Stomach smooth muscle (tissue), 2 donors: Measurements from ENCODE around the gene B4GALT1.
"Not testable (repeated sequence)": the region's sequence is repeated elsewhere in the genome, so short reads cannot be mapped to it uniquely, and the experiment has no call there.

Source experiments
- H3K27ac ChIP-seq: one replicate; pipeline ENCODE4 v1.7.0; 2013; ENCODE audit warnings: mild to moderate bottlenecking, low read length, inconsistent platforms
- H3K27me3 ChIP-seq, 2 donors: one replicate each; pipeline ENCODE4 v1.7.0; 2013; ENCODE audit warnings: low read length in 2 of 2; ENCODE audit not compliant: insufficient read depth in 2 of 2, control insufficient read depth in 1 of 2
- H3K36me3 ChIP-seq, 2 donors: one replicate each; pipeline ENCODE4 v1.7.0; 2013; ENCODE audit warnings: low read length in 2 of 2; ENCODE audit not compliant: control insufficient read depth in 2 of 2, insufficient read depth in 2 of 2
- H3K4me1 ChIP-seq: one replicate; pipeline ENCODE4 v1.7.0; 2013; ENCODE audit warnings: low read length; ENCODE audit not compliant: control insufficient read depth, insufficient read depth
- H3K4me3 ChIP-seq, 2 donors: one replicate each; pipeline ENCODE4 v1.7.0; 2013; ENCODE audit warnings: low read length in 2 of 2
- H3K9ac ChIP-seq, 2 donors: one replicate each; pipeline ENCODE4 v1.7.0; 2013; ENCODE audit warnings: low read length in 2 of 2, mild to moderate bottlenecking in 1 of 2
- H3K9me3 ChIP-seq, 2 donors: one replicate each; pipeline ENCODE4 v1.7.0; 2013; ENCODE audit warnings: low read length in 2 of 2; ENCODE audit not compliant: control insufficient read depth in 2 of 2
- donor health status: healthy.
- donor health status: Pancreatic carcinoma.

Gene B4GALT1

DNA sequence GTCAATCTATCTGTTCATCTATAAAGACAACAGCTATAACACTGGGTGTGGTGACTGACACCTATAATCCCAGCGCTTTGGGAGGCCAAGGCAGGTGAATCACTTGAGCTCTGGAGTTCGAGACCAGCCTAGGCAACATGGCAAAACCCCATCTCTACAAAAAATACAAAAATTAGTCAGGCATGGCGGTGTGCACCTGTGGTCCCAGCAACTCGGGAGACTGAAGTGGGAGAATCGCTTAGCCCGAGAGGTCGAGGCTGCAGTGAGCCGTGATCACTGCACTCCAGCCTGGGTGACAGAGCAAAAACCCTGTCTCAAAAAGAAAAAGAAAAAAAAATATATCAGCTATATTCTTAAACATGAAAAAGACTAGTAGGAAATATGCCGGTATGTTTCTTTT is 6.7 kb downstream of the B4GALT1 start:
- peaks cover 72% of the 10 kb centered on the region for H3K4me1 ChIP-seq
- H3K9me3 ChIP-seq, H3K27ac ChIP-seq, H3K4me3 ChIP-seq, H3K9ac ChIP-seq, H3K36me3 ChIP-seq, H3K27me3 ChIP-seq: not testable (repeated sequence)

GRCh38 chr9:33159777-33160127 is 7.4 kb downstream of the B4GALT1 start:
- H3K4me1 ChIP-seq: peaks cover 67% of the 10 kb centered on the region

DNA sequence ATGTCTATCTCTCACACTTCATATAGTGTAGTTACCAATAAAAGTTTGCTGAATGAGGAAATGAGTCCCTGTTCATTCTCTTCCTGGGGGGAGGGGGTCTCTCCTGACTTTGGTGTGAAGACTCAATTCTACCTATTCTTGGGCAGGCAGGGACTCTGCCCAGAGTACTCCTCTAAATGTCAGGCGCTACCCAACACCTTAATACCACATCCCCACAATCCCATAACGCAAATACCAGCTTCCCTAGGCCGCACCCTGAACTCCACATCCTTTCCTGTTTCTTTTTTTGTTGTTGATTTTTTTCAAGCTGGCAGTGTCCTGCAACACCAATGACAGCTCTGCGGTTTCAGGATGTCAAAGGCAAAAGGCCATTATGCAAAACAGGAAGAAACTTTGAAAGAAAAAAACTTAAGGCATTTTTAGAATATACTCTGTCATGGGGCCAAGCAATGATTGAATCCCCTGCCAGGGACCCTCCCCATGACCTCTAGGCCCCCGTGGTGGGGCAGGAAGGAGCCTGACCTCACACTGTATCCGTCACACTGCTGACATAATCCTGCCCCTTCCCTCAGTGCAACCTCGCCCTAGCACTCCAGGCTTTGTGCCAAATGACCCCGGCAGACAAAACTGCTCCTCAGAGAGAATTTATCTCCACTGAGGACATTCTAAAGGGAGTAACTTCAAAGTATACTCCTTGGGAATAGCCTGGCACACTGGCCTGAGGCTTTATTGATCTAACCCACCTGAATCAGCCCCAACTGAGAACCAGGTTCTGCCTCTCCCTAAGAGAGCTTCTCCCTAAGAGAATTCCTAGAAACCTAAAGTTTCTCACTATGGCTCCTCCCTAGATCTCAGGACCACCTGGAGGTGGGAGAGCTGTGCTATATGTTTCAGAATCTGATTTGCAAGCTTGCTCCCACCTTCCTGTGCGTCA is 8.0 kb downstream of the B4GALT1 start:
- Histone ChIP-seq H3K9ac (peak overlapping the region in 1 of 2 donors; percentile 47), H3K4me3 (peak overlapping the region in 1 of 2 donors; percentile 22), H3K4me1 (peaks cover 60% of the 10 kb centered on the region), H3K27ac (peak overlapping the region; percentile 73), H3K9me3 (no peaks in the 10 kb centered on the region), H3K36me3 (no peaks in the 10 kb centered on the region), H3K27me3 (no peaks in the 10 kb centered on the region)

More at GRCh38 chr9:33159777-33160127, 7.4 kb downstream of the B4GALT1 start:
- Histone ChIP-seq H3K9ac (peak overlapping the region in 1 of 2 donors; percentile 47), H3K9me3 (no peaks in the 10 kb centered on the region), H3K4me3 (no peak overlapping the region), H3K27ac (peak overlapping the region; percentile 73), H3K36me3 (no peaks in the 10 kb centered on the region), H3K27me3 (no peaks in the 10 kb centered on the region)

DNA sequence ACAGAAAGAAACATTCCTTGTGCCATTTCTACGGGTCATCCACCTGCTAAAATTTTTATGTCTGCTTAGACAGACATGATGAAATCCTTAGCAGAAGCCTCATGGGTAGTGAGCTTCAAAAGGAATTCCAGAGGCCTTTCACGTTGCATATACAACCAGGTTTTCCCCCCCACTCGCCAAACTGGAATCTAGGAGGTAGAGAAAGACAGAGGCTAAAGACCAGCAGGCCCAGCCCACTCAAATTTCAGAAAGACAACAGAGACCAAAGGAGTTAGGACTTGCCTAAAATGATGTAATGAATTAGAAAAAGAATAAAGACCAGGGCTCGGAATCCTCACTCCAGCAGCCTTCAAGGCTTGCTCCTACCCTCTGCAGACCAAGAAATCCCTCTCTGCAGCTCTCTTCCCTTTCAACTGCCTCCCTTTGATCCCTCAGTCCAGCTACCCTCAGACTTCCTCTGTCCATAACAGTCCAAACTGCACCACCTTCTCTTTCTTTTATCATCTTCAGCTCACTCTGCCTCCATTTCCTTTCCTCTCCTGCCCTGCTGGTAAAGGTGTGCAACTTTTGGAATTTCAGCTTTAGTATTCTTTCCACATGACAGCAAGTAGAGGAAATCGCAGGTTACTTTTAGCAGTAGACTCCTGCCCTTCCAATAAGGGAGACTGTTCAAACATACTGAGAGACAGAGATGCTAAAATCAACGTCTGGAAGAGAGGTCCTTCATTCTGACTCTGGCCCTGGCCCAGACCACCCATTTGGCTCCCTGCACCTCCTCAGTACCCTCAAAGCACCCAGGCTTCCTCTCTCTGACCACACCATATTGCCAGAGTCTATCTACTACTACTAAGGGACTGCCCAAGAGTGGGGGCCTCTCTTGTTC is 8.9 kb downstream of the B4GALT1 start:
- no peak overlapping the region for H3K9ac ChIP-seq
- H3K27ac ChIP-seq: peak overlapping the region; percentile 73
- no peaks in the 10 kb centered on the region for H3K9me3 ChIP-seq
- H3K4me3 ChIP-seq: no peak overlapping the region
- H3K36me3 ChIP-seq: no peaks in the 10 kb centered on the region
- H3K4me1 ChIP-seq: peaks cover 51% of the 10 kb centered on the region
- no peaks in the 10 kb centered on the region for H3K27me3 ChIP-seq

- H3K4me1 ChIP-seq: peaks cover 44% of the 10 kb centered on the region
- H3K36me3 ChIP-seq: no peaks in the 10 kb centered on the region
- no peaks in the 10 kb centered on the region for H3K27me3 ChIP-seq
- no peak overlapping the region for H3K4me3 ChIP-seq
- no peak overlapping the region for H3K9ac ChIP-seq
- H3K9me3 ChIP-seq: no peaks in the 10 kb centered on the region
- no peak overlapping the region for H3K27ac ChIP-seq
Observed at GRCh38 chr9:33155393-33155792, 11.7 kb downstream of the B4GALT1 start.

- Histone ChIP-seq H3K4me1 (peaks cover 34% of the 10 kb centered on the region), H3K27me3 (no peaks in the 10 kb centered on the region), H3K9me3 (no peaks in the 10 kb centered on the region), H3K4me3 (no peak overlapping the region), H3K27ac (no peak overlapping the region), H3K9ac (no peak overlapping the region), H3K36me3 (no peaks in the 10 kb centered on the region)
Observed at GRCh38 chr9:33154371-33154770, 12.8 kb downstream of the B4GALT1 start.

DNA sequence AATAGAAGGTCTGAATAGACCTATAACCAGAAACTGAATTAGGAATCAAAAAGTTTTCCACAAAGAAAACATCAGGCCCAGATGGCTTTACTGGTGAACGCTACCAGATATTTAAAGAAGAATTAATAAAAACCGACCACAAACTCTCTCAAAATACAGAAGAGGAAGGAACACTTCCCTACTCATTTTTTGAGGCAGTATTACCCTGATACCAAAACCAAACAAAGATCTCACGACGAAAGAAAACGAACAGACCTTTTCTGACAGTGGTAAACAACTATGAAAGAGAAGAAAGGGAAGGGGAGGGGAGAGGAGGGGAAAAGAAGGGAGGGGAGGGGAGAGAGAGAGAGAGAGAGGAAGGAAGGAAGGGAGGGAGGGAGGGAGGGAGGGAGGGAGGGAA is 13.5 kb downstream of the B4GALT1 start:
- no peaks in the 10 kb centered on the region for H3K9me3 ChIP-seq
- H3K4me1 ChIP-seq: peaks cover 27% of the 10 kb centered on the region
- no peak overlapping the region for H3K27ac ChIP-seq
- H3K27me3 ChIP-seq: no peaks in the 10 kb centered on the region
- H3K36me3 ChIP-seq: no peaks in the 10 kb centered on the region
- H3K9ac ChIP-seq: no peak overlapping the region
- H3K4me3 ChIP-seq: no peak overlapping the region

- Histone ChIP-seq H3K4me1 (peaks cover 21% of the 10 kb centered on the region), H3K9ac (no peak overlapping the region), H3K27ac (no peak overlapping the region), H3K4me3 (no peak overlapping the region), H3K36me3 (no peaks in the 10 kb centered on the region), H3K9me3 (no peaks in the 10 kb centered on the region), H3K27me3 (no peaks in the 10 kb centered on the region)
Observed at GRCh38 chr9:33153001-33153400, 14.1 kb downstream of the B4GALT1 start.

DNA sequence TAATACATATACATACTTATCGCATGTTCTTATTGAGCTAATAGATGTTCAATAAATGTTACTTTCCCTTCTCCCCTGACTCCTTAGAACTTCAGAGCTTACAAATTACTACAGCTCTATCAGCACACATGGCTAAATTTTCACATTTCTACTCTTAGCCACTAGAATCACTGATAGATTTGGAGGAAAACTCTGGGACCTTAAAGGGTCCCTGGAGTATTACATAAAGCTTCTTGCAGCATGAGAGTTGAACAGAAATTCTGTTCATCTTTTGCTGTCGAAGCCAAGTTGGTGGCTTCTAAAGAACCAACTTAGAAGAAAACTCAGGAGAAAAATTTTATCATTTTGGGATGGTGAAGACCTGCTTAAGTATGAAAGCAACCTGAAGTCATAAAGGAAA is 15.5 kb downstream of the B4GALT1 start:
- H3K9ac ChIP-seq: peak overlapping the region in 1 of 2 donors; percentile 19
- H3K27me3 ChIP-seq: no peaks in the 10 kb centered on the region
- peak overlapping the region; percentile 69 for H3K27ac ChIP-seq
- H3K36me3 ChIP-seq: no peaks in the 10 kb centered on the region
- H3K4me1 ChIP-seq: peaks cover 16% of the 10 kb centered on the region
- peak overlapping the region in 1 of 2 donors; percentile 24 for H3K4me3 ChIP-seq
- no peaks in the 10 kb centered on the region for H3K9me3 ChIP-seq

DNA sequence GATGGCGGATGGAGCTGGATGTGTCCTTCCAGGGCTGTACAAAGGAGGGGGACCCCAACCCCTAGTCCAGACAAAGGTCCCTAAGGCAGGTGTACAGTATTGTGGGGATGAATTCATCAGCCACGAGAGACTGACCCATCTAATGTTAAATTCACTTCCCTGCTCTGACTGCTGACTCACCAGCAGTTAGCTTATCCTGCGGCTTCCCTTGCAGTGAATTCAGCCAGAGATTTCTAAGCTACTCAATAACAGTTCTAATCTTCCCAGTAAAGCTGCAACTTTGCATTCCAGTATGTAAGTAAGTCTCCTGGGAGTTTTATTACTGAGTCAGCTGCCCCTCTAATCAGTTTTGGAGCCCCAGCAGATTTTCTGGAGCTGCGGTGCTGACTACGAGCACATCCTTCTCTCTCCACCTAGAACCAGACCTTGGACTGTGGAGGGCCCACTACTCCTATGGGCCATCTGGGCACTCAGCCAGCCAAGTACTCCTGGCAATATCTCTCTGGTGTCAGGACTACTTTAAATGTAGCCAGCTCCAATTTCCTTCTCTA is 16.1 kb downstream of the B4GALT1 start:
- Histone ChIP-seq H3K36me3 (no peaks in the 10 kb centered on the region), H3K9me3 (no peaks in the 10 kb centered on the region), H3K27ac (peak overlapping the region; percentile 69), H3K9ac (peak overlapping the region; percentile 19 to 55), H3K27me3 (no peaks in the 10 kb centered on the region), H3K4me1 (peaks cover 16% of the 10 kb centered on the region), H3K4me3 (peak overlapping the region; percentile 24 to 54)
